Ishikawa (cell line): ENCODE measurements around the gene COL4A2.

Experiments
- CEBPB ChIP-seq: IDR thresholded peaks from 2 replicates; pipeline ENCODE4 v1.6.1; 2012
- CREB1 ChIP-seq: IDR thresholded peaks from 2 replicates; pipeline ENCODE4 v1.6.1; 2012; ENCODE audit warnings: low read depth
- EGR1 ChIP-seq: IDR thresholded peaks from 2 replicates; pipeline ENCODE4 v1.6.1; 2012
- EP300 ChIP-seq: IDR thresholded peaks from 2 replicates; pipeline ENCODE4 v1.6.1; 2012; ENCODE audit warnings: borderline replicate concordance
- FOXM1 ChIP-seq: IDR thresholded peaks from 2 replicates; pipeline ENCODE4 v1.6.1; 2012; ENCODE audit warnings: low read depth, borderline replicate concordance
- NFIC ChIP-seq: IDR thresholded peaks from 2 replicates; pipeline ENCODE4 v1.6.1; 2012
- RAD21 ChIP-seq: IDR thresholded peaks from 2 replicates; pipeline ENCODE4 v1.6.1; 2012; ENCODE audit warnings: low read depth
- REST ChIP-seq: IDR thresholded peaks from 2 replicates; pipeline ENCODE4 v1.6.1; 2012; ENCODE audit warnings: low read depth, mild to moderate bottlenecking
- TAF1 ChIP-seq: IDR thresholded peaks from 2 replicates; pipeline ENCODE4 v1.6.1; 2012; ENCODE audit warnings: low read depth, mild to moderate bottlenecking
- TCF12 ChIP-seq: IDR thresholded peaks from 2 replicates; pipeline ENCODE4 v1.6.1; 2012; ENCODE audit warnings: low read depth
- TEAD4 ChIP-seq: IDR thresholded peaks from 2 replicates; pipeline ENCODE4 v1.6.1; 2012
- YY1 ChIP-seq: IDR thresholded peaks from 2 replicates; pipeline ENCODE4 v1.6.1; 2012; ENCODE audit warnings: low read depth
- ZBTB7A ChIP-seq: IDR thresholded peaks from 2 replicates; pipeline ENCODE4 v1.6.1; 2012; ENCODE audit warnings: low read depth
- TF ChIP-seq, protein P1 (sequence below): IDR thresholded peaks from 2 replicates; pipeline ENCODE4 v1.6.1; 2012
- TF ChIP-seq, protein P2 (sequence below): IDR thresholded peaks from 2 replicates; pipeline ENCODE4 v1.6.1; 2012

Gene COL4A2

DNA sequence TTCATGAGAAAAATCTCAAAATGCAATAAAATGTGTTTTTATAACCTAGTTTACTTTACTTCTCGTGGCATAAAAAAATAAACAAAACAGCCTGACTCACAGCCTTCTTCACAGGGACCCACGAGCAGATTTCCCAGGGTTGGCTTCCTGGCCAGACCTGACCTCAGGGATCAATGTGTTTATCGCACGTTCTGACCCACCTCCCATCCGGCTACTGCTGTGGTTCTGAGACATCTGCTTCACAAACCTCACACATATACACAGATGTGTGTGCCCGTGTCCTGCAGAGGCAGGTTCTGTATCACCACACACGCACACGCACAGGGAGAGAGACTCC is 118.3 kb downstream of the COL4A2 start:
- TF ChIP-seq CREB1 (no peak), CEBPB (no peak), EP300 (no peak), ZBTB7A (no peak), NFIC (no peak), RAD21 (no peak), EGR1 (no peak)
- TF ChIP-seq, protein P1, sequence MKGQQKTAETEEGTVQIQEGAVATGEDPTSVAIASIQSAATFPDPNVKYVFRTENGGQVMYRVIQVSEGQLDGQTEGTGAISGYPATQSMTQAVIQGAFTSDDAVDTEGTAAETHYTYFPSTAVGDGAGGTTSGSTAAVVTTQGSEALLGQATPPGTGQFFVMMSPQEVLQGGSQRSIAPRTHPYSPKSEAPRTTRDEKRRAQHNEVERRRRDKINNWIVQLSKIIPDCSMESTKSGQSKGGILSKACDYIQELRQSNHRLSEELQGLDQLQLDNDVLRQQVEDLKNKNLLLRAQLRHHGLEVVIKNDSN: no peak
- TF ChIP-seq, protein P2, sequence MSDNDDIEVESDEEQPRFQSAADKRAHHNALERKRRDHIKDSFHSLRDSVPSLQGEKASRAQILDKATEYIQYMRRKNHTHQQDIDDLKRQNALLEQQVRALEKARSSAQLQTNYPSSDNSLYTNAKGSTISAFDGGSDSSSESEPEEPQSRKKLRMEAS: no peak

DNA sequence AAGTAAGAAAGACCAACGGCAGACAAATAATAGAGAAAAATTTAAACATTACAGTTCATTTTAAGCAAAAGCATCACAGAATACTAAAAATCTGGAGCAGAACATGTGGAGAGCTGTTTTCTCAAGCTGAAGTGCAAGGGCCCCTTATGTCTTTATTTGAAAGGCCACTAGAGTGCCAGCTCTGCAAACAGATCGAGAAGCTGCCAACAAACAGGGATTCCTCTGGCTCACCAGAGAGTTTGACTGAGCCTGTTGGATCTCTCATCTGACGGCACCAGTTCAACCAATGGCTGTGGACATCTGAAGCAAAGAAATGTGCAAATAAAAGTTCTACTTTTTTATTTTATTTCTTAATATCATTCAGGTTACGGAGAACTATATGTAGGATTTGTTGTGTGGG is 119.7 kb downstream of the COL4A2 start:
- TF ChIP-seq EGR1 (no peak), FOXM1 (no peak), CREB1 (no peak), EP300 (no peak), TEAD4 (no peak), TCF12 (no peak), REST (no peak), TAF1 (no peak), YY1 (no peak), RAD21 (no peak), ZBTB7A (no peak), NFIC (no peak), CEBPB (no peak)
- TF ChIP-seq, protein P1: no peak
- TF ChIP-seq, protein P2: no peak

- TF ChIP-seq REST (no peak), RAD21 (no peak), FOXM1 (no peak), NFIC (no peak), TAF1 (no peak), CEBPB (no peak), EP300 (no peak), TEAD4 (no peak), EGR1 (no peak), CREB1 (no peak), TCF12 (no peak), ZBTB7A (no peak), YY1 (no peak)
- TF ChIP-seq, protein P1: no peak
- TF ChIP-seq, protein P2: no peak
Observed at GRCh38 chr13:110428313-110428712, 121.2 kb downstream of the COL4A2 start.

DNA sequence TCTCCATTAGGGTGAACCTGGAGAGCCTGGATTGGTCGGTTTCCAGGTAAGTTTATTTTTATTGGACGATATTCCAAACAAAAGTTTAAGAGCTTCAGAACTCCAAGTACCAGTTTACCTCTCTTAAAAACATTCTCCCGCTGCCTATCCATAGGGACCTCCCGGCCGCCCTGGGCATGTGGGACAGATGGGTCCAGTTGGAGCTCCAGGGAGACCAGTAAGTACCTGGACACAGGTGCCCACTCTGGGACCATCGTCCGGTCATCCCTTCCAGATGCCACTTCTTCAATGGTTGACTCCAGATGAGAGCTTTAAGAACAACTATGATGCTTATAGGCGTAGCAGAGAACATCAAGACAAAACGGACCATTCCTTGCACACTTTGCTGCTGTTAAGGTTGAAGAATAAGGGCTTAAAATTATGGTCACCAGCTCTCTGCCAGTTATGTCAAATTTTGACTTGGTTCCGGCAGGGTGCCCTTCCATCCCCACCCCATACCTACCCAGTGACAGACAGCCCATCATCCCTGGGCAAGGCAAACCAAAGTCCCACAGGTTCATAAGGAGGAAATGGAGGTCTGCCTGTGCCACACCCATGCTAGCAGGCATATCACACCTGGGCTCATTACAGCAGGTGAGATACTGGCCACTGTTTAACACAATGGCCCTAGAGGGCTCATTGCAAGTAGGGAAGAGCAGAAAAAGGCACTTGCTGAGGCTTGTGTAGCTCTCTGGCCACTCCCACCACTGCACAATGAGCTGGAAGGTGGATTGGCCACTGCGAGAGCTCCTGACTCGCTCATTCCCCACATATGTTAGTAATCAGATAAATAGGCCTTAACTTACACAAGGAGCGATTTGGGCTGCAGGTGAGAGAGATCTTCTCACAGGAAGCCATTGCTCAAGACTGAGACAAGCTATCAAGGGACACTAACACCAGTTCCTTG is 123.6 kb downstream of the COL4A2 start:
- TF ChIP-seq TEAD4 (no peak), CREB1 (no peak)
- TF ChIP-seq, protein P2: no peak
